Natural killer cell (primary cell): ENCODE data around the gene COL25A1. TPM values are rescaled to one million over a fixed set of nuclear protein-coding genes. Genes with fewer than 3 reads are reported as not detected.

Experiments used
- ATAC-seq, 3 donors: fragments of 150-1000 bp in 2 of 3; fragments of 200-7000 bp in 1 of 3; cut with Tn5 transposase; 1 replicate in 1 of 3; 2 replicates in 2 of 3; pipeline ENCODE4 v1.10.0; 2021; ENCODE audit warnings: mild to moderate bottlenecking in 2 of 3, moderate library complexity in 2 of 3
- DNase-seq, 2 donors: peaks; one replicate each; pipeline versions ENCODE4 v3.0.0 to v3.0.0-alpha.2; 2013 to 2021; ENCODE audit warnings: mixed read lengths in 1 of 2
- H3K27ac ChIP-seq: one replicate; pipeline ENCODE4 v1.5.1; 2013; ENCODE audit warnings: mild to moderate bottlenecking, low read length
- H3K27me3 ChIP-seq: one replicate; pipeline ENCODE4 v1.6.1; 2013; ENCODE audit warnings: low read length; ENCODE audit not compliant: control insufficient read depth, insufficient read depth
- H3K36me3 ChIP-seq: one replicate; pipeline ENCODE4 v1.6.1; 2013; ENCODE audit warnings: low read length; ENCODE audit not compliant: control insufficient read depth, insufficient read depth
- H3K4me1 ChIP-seq: one replicate; pipeline ENCODE4 v1.6.1; 2013; ENCODE audit warnings: low read length; ENCODE audit not compliant: control insufficient read depth, insufficient read depth
- H3K4me3 ChIP-seq: one replicate; pipeline ENCODE4 v1.5.1; 2013; ENCODE audit warnings: low read length
- H3K9me3 ChIP-seq: one replicate; pipeline ENCODE4 v1.6.1; 2013; ENCODE audit warnings: low read length; ENCODE audit not compliant: control insufficient read depth, insufficient read depth
- H3K27ac Mint-ChIP-seq, 2 donors: one replicate each; pipeline ENCODE4 v1.8.0; 2022; ENCODE audit warnings: mild to moderate bottlenecking in 2 of 2, mixed read lengths in 2 of 2, moderate library complexity in 1 of 2
- H3K27me3 Mint-ChIP-seq, 2 donors: one replicate each; pipeline ENCODE4 v1.8.0; 2022; ENCODE audit warnings: low read depth in 2 of 2, mixed read lengths in 2 of 2
- H3K36me3 Mint-ChIP-seq: one replicate; pipeline ENCODE4 v1.8.0; 2022; ENCODE audit warnings: mixed read lengths
- H3K4me1 Mint-ChIP-seq, 2 donors: one replicate each; pipeline ENCODE4 v1.8.0; 2022; ENCODE audit warnings: mixed read lengths in 2 of 2
- H3K4me3 Mint-ChIP-seq: one replicate; pipeline ENCODE4 v1.8.0; 2022; ENCODE audit warnings: mild to moderate bottlenecking, moderate library complexity, mixed read lengths
- H3K9me3 Mint-ChIP-seq, 2 donors: one replicate each; pipeline ENCODE4 v1.8.0; 2022; ENCODE audit warnings: mixed read lengths in 2 of 2
- CTCF ChIP-seq: fragments of 200-600 bp; IDR thresholded peaks from one replicate; pipeline ENCODE4 v1.8.0; 2022; ENCODE audit warnings: antibody characterized with exemption
- WGBS: methylation state at CpG from one replicate; pipeline ENCODE4 v1.1.7; 2013; ENCODE audit warnings: missing lambda C conversion rate; ENCODE audit not compliant: insufficient coverage; 5-methylcytosine and 5-hydroxymethylcytosine counted together
- intact Hi-C: fragments of 100-400 bp; cut with micrococcal nuclease; formaldehyde crosslinking; loops from one replicate; pipeline ENCODE4 v1.14.2; 2022
- total RNA-seq, 4 donors: library from RNA; stranded (reverse); fragments of 120-200 nt in 1 of 4; gene quantifications; one replicate each; pipeline versions ENCODE4 v1.2.3 to v1.2.4, GENCODE V29; 2013 to 2022

COL25A1 gene
- total RNA-seq, 3 donors from 2014 or later (not counting 1 experiment from before 2014, with no cell fraction given): 0.08 TPM; not detected in 2

GRCh38 chr4:108763226-108763593 lies 539.2 kb downstream of the COL25A1 start:
- Histone ChIP-seq H3K9me3 (no peaks in the 10 kb centered on the region), H3K4me1 (peaks cover 10% of the 10 kb centered on the region), H3K27ac (no peak overlapping the region), H3K27me3 (peaks cover 27% of the 10 kb centered on the region), H3K36me3 (no peaks in the 10 kb centered on the region), H3K4me3 (no peak overlapping the region)
- no peaks in the 10 kb centered on the region for H3K9me3 Mint-ChIP-seq
- H3K4me1 Mint-ChIP-seq: peaks cover 18 to 20% of the 10 kb centered on the region in 2 donors
- H3K27ac Mint-ChIP-seq: no peak overlapping the region
- H3K4me3 Mint-ChIP-seq: peak overlapping the region; percentile 88
- ATAC-seq (no peak), DNase-seq (no peak)
- peaks cover 22 to 37% of the 10 kb centered on the region in 2 donors for H3K27me3 Mint-ChIP-seq
- no peaks in the 10 kb centered on the region for H3K36me3 Mint-ChIP-seq
- TF ChIP-seq CTCF: no peak
- 52% methylated on average over 11 of the region's 11 CpGs for WGBS
- intact Hi-C loops: no loop called here

- 2% methylated on average over 61 of the region's 61 CpGs for WGBS
- H3K4me3 Mint-ChIP-seq: peak within 1 kb of the TSS; percentile 88
- ATAC-seq: peak in 2 of 3 donors; percentile 29 to 59
These were observed 539.8 kb downstream of the COL25A1 start, which contains the start of gene ETNPPL for GRCh38 chr4:108762559-108763225. ETNPPL (minus strand) TSS chr4:108763053; CDS start chr4:108762898, 155 bp downstream.

More at GRCh38 chr4:108762559-108763225, 539.8 kb downstream of the COL25A1 start, which contains the start of gene ETNPPL:
- Histone ChIP-seq H3K4me3 (peak within 1 kb of the TSS; percentile 6), H3K36me3 (no peaks in the 10 kb centered on the region), H3K27me3 (peaks cover 27% of the 10 kb centered on the region), H3K27ac (no peak within 1 kb of the TSS), H3K4me1 (peaks cover 10% of the 10 kb centered on the region), H3K9me3 (no peaks in the 10 kb centered on the region)
- TF ChIP-seq CTCF: no peak
- intact Hi-C loops: no loop called here
- no peaks in the 10 kb centered on the region for H3K9me3 Mint-ChIP-seq
- H3K27me3 Mint-ChIP-seq: peaks cover 22 to 37% of the 10 kb centered on the region in 2 donors
- no peak within 1 kb of the TSS for H3K27ac Mint-ChIP-seq
- peak in 1 of 2 donors; percentile 44 for DNase-seq
- H3K36me3 Mint-ChIP-seq: no peaks in the 10 kb centered on the region
- H3K4me1 Mint-ChIP-seq: peaks cover 18 to 20% of the 10 kb centered on the region in 2 donors

Other genes starting within 250 kb of the COL25A1 start
- 10 to 100 TPM; 38.6 to 43.9 (median 40.7) TPM for gene SEC24B, start 131.2 kb upstream of the COL25A1 start, total RNA-seq